H9 (cell line): ENCODE results near the gene SF3B5. TPM values are rescaled to one million over a fixed set of nuclear protein-coding genes. Genes with fewer than 3 reads are reported as not detected.

Source experiments
- DNase-seq: peaks from one replicate; pipeline ENCODE4 v3.0.0-alpha.2; 2017
- H2AFZ ChIP-seq: one replicate; pipeline ENCODE4 v1.6.1; 2013; ENCODE audit warnings: mild to moderate bottlenecking, low read length, control low read depth, moderate library complexity
- H2AK5ac ChIP-seq: 2 replicates; pipeline ENCODE4 v1.6.1; 2013; ENCODE audit warnings: low read length, control low read depth, mixed read lengths; ENCODE audit not compliant: insufficient read length
- H2BK120ac ChIP-seq: one replicate; pipeline ENCODE4 v1.6.1; 2013; ENCODE audit warnings: low read depth, mild to moderate bottlenecking, low read length, control low read depth, inconsistent platforms; ENCODE audit not compliant: poor library complexity, severe bottlenecking
- H2BK12ac ChIP-seq: 2 replicates; pipeline ENCODE4 v1.6.1; 2013; ENCODE audit warnings: low read length, control low read depth, mixed read lengths, low read depth; ENCODE audit not compliant: insufficient read length
- H2BK15ac ChIP-seq: 2 replicates; pipeline ENCODE4 v1.6.1; 2013; ENCODE audit warnings: low read depth, low read length, control low read depth
- H2BK20ac ChIP-seq: one replicate; pipeline ENCODE4 v1.6.1; 2013; ENCODE audit warnings: low read depth, mild to moderate bottlenecking, low read length, control low read depth, inconsistent platforms; ENCODE audit not compliant: poor library complexity, severe bottlenecking
- H2BK5ac ChIP-seq: 2 replicates; pipeline ENCODE4 v1.6.1; 2013; ENCODE audit warnings: low read length, control low read depth, mixed read lengths; ENCODE audit not compliant: insufficient read length
- H3K14ac ChIP-seq: 2 replicates; pipeline ENCODE4 v1.6.1; 2013; ENCODE audit warnings: low read length, control low read depth; ENCODE audit not compliant: insufficient read depth
- H3K18ac ChIP-seq: 2 replicates; pipeline ENCODE4 v1.6.1; 2013; ENCODE audit warnings: low read depth, mild to moderate bottlenecking, mixed read lengths, low read length, control low read depth; ENCODE audit not compliant: insufficient read length
- H3K23ac ChIP-seq: 2 replicates; pipeline ENCODE4 v1.6.1; 2013; ENCODE audit warnings: low read length, control low read depth, mixed read lengths, low read depth; ENCODE audit not compliant: insufficient read length
- H3K23me2 ChIP-seq: 2 replicates; pipeline ENCODE4 v1.6.1; 2013; ENCODE audit warnings: low read depth, mild to moderate bottlenecking, mixed read lengths, low read length, control low read depth; ENCODE audit not compliant: insufficient read length, poor library complexity, severe bottlenecking
- H3K27ac ChIP-seq: 2 replicates; pipeline ENCODE4 v1.5.1; 2013; ENCODE audit warnings: low read length, control low read depth, mixed read lengths, low read depth; ENCODE audit not compliant: insufficient read length
- H3K27me3 ChIP-seq: 2 replicates; pipeline ENCODE4 v1.6.1; 2013; ENCODE audit warnings: low read length, control low read depth, inconsistent platforms; ENCODE audit not compliant: insufficient read depth
- H3K4ac ChIP-seq: 2 replicates; pipeline ENCODE4 v1.6.1; 2013; ENCODE audit warnings: low read depth, mild to moderate bottlenecking, control low read depth, inconsistent platforms, low read length, moderate library complexity
- H3K4me1 ChIP-seq: 2 replicates; pipeline ENCODE4 v1.6.1; 2013; ENCODE audit warnings: low read length, control low read depth, inconsistent platforms; ENCODE audit not compliant: insufficient read depth
- H3K4me2 ChIP-seq: 2 replicates; pipeline ENCODE4 v1.6.1; 2013; ENCODE audit warnings: low read length, control low read depth, mixed read lengths; ENCODE audit not compliant: insufficient read length, insufficient read depth
- H3K56ac ChIP-seq: 2 replicates; pipeline ENCODE4 v1.6.1; 2013; ENCODE audit warnings: low read depth, mild to moderate bottlenecking, mixed read lengths, low read length, control low read depth; ENCODE audit not compliant: insufficient read length
- H3K79me1 ChIP-seq: 2 replicates; pipeline ENCODE4 v1.6.1; 2013; ENCODE audit warnings: low read depth, mild to moderate bottlenecking, moderate library complexity, low read length, control low read depth, inconsistent platforms; ENCODE audit not compliant: insufficient read depth, poor library complexity, severe bottlenecking
- H3K79me2 ChIP-seq: 2 replicates; pipeline ENCODE4 v1.6.1; 2013; ENCODE audit warnings: low read length, control low read depth, inconsistent platforms; ENCODE audit not compliant: insufficient read depth
- H3K9ac ChIP-seq: 2 replicates; pipeline ENCODE4 v1.6.1; 2013; ENCODE audit warnings: low read length, control low read depth, mixed read lengths; ENCODE audit not compliant: insufficient read length; ENCODE audit errors: extremely low read depth
- H3K9me3 ChIP-seq: one replicate; pipeline ENCODE4 v1.6.1; 2013; ENCODE audit warnings: low read depth, low read length, inconsistent platforms; ENCODE audit not compliant: control insufficient read depth
- H3T11ph ChIP-seq: one replicate; pipeline ENCODE4 v1.6.1; 2013; ENCODE audit warnings: mild to moderate bottlenecking, low read length, control low read depth, inconsistent platforms
- H4K20me1 ChIP-seq: one replicate; pipeline ENCODE4 v1.6.1; 2013; ENCODE audit not compliant: control insufficient read depth, insufficient read length, insufficient read depth
- H4K5ac ChIP-seq: 2 replicates; pipeline ENCODE4 v1.6.1; 2013; ENCODE audit warnings: low read depth, mild to moderate bottlenecking, mixed read lengths, low read length, control low read depth; ENCODE audit not compliant: insufficient read length
- H4K8ac ChIP-seq: replicated peaks from 2 replicates; pipeline ENCODE4 v1.6.1; 2013; ENCODE audit warnings: low read length, control low read depth, mixed read lengths, low read depth; ENCODE audit not compliant: insufficient read length
- H4K91ac ChIP-seq: 2 replicates; pipeline ENCODE4 v1.6.1; 2013; ENCODE audit warnings: low read depth, mild to moderate bottlenecking, moderate library complexity, mixed read lengths, low read length, control low read depth; ENCODE audit not compliant: insufficient read length
- H3K27ac Mint-ChIP-seq, 3 experiments: 2 replicates in 2 of 3; 3 replicates in 1 of 3; pipeline ENCODE4 v1.8.0; 2020 to 2021; ENCODE audit warnings: mixed read lengths in 3 of 3, mild to moderate bottlenecking in 1 of 3, moderate library complexity in 1 of 3
- H3K27me3 Mint-ChIP-seq: 2 replicates; pipeline ENCODE4 v1.8.0; 2021; ENCODE audit warnings: low read depth, mild to moderate bottlenecking, moderate library complexity, mixed read lengths
- H3K36me3 Mint-ChIP-seq, 3 experiments: 2 replicates in 2 of 3; 3 replicates in 1 of 3; pipeline ENCODE4 v1.8.0; 2020 to 2021; ENCODE audit warnings: low read depth in 3 of 3, mixed read lengths in 3 of 3; ENCODE audit not compliant: insufficient read depth in 1 of 3
- H3K4me1 Mint-ChIP-seq, 2 experiments: 2 replicates each; pipeline ENCODE4 v1.8.0; 2020; ENCODE audit warnings: mixed read lengths in 2 of 2
- H3K4me3 Mint-ChIP-seq, 2 experiments: 2 replicates in 1 of 2; 3 replicates in 1 of 2; pipeline ENCODE4 v1.8.0; 2020 to 2021; ENCODE audit warnings: mild to moderate bottlenecking in 2 of 2, mixed read lengths in 2 of 2, moderate library complexity in 1 of 2
- H3K9me3 Mint-ChIP-seq, 2 experiments: 2 replicates in 1 of 2; 3 replicates in 1 of 2; pipeline ENCODE4 v1.8.0; 2020; ENCODE audit warnings: mild to moderate bottlenecking in 2 of 2, mixed read lengths in 2 of 2, moderate library complexity in 1 of 2
- CTCF ChIP-seq: fragments of 200-600 bp; sonication (generic); conservative IDR thresholded peaks from 3 replicates; pipeline ENCODE4 v1.8.0; 2021; ENCODE audit warnings: antibody characterized with exemption, mild to moderate bottlenecking
- WGBS: extraction: QIAGEN DNeasy Blood & Tissue Kit; methylation state at CpG from one replicate; pipeline ENCODE4 v1.1.7; 2013; ENCODE audit warnings: missing lambda C conversion rate, low lambda C conversion rate, mixed read lengths; ENCODE audit not compliant: insufficient read length; ENCODE audit errors: extremely low coverage; 5-methylcytosine and 5-hydroxymethylcytosine counted together
- total RNA-seq: library from RNA; stranded (reverse); gene quantifications from 2 replicates; pipeline ENCODE4 v1.2.1, GENCODE V29; 2021

The SF3B5 gene
- total RNA-seq, 1 experiment from 2014 or later, result 145 TPM

GRCh38 chr6:144075187-144075586 is 20.2 kb downstream of the SF3B5 start:
- no peaks in the 10 kb centered on the region for H4K20me1 ChIP-seq
- no peak overlapping the region for H3K27ac ChIP-seq
- no peak overlapping the region for H3K56ac ChIP-seq
- no peak overlapping the region for H2BK20ac ChIP-seq
- no peak overlapping the region for H3K4ac ChIP-seq
- H3K79me1 ChIP-seq, result no peaks in the 10 kb centered on the region
- H3K4me1 ChIP-seq, result no peaks in the 10 kb centered on the region
- Mint-ChIP-seq H3K4me1 (peaks cover 0 to 5% of the 10 kb centered on the region in 2 experiments; a peak in 1 of 4 replicates), H3K27ac (no peak overlapping the region), H3K9me3 (no peaks in the 10 kb centered on the region), H3K4me3 (no peak overlapping the region), H3K27me3 (peaks cover 15% of the 10 kb centered on the region), H3K36me3 (no peaks in the 10 kb centered on the region)
- H3K23ac ChIP-seq, result no peak overlapping the region
- no peaks in the 10 kb centered on the region for H3K9me3 ChIP-seq
- H3K23me2 ChIP-seq, result no peaks in the 10 kb centered on the region
- WGBS, result no CpG with 5 or more reads among the region's 3 CpGs
- no peak overlapping the region for H2BK12ac ChIP-seq
- no peak overlapping the region for H2AK5ac ChIP-seq
- H3K18ac ChIP-seq, result no peak overlapping the region
- H2AFZ ChIP-seq, result no peak overlapping the region
- H3K27me3 ChIP-seq, result no peaks in the 10 kb centered on the region
- H3K14ac ChIP-seq, result no peak overlapping the region
- H3K9ac ChIP-seq, result no peak overlapping the region
- H3K4me2 ChIP-seq, result no peak overlapping the region
- TF ChIP-seq CTCF, result no peak
- no peak overlapping the region for H2BK15ac ChIP-seq
- DNase-seq, result no peak
- H3T11ph ChIP-seq, result no peak overlapping the region
- H4K91ac ChIP-seq, result no peak overlapping the region
- no peak overlapping the region for H2BK5ac ChIP-seq
- H3K79me2 ChIP-seq, result no peaks in the 10 kb centered on the region
- H4K8ac ChIP-seq, result no peak overlapping the region
- H4K5ac ChIP-seq, result no peak overlapping the region
- no peak overlapping the region for H2BK120ac ChIP-seq
